ENCODE data around the gene PKN2. TPM values are rescaled to one million over a fixed set of nuclear protein-coding genes. Genes with fewer than 3 reads are reported as not detected.

The PKN2 gene
- total and polyA plus RNA-seq, 2 experiments from 2014 or later, result 14.6 to 29.4 TPM

GRCh38 chr1:88877382-88877825 is 193.3 kb downstream of the PKN2 start:
- peak overlapping the region; percentile 78 for H3K27ac Mint-ChIP-seq
- DNase-seq (ENCODE audit: low spot score) (peak; percentile 71), ATAC-seq (peak; percentile 22; the same call in 1 of the 3 replicates)
- no peaks in the 10 kb centered on the region for H3K9me3 Mint-ChIP-seq
- Histone ChIP-seq H3K4me1 (ENCODE audit: insufficient read depth) (no peaks in the 10 kb centered on the region), H3K4me2 (no peak overlapping the region), H3F3A (replicated peaks; ENCODE audit: low read depth) (no peaks in the 10 kb centered on the region), H3K4me3 (no peak overlapping the region), H4K20me1 (replicated peaks; ENCODE audit: insufficient read depth) (no peaks in the 10 kb centered on the region), H3K79me2 (replicated peaks; ENCODE audit: insufficient read depth) (no peaks in the 10 kb centered on the region; the same call in 1 of the 2 replicates), H3K27me3 (ENCODE audit: insufficient read depth) (no peaks in the 10 kb centered on the region), H3K27ac (ENCODE audit: low read depth) (no peak overlapping the region), H3K9me2 (ENCODE audit: insufficient read depth) (no peaks in the 10 kb centered on the region), H3K36me3 (ENCODE audit: insufficient read depth) (no peaks in the 10 kb centered on the region), H2AFZ (no peak overlapping the region)
- TF ChIP-seq JUNB (IDR thresholded peaks at IDR 0.05; ENCODE audit: unreplicated experiment), result no peak
- peak; percentile 56 to 81 for TF ChIP-seq CTCF (conservative IDR thresholded peaks at IDR 0.05; ENCODE audit: low read depth in 2 of 2)
- H3K4me1 Mint-ChIP-seq, result peaks cover 4% of the 10 kb centered on the region; the same call in 1 of the 3 replicates
- no peaks in the 10 kb centered on the region for H3K36me3 Mint-ChIP-seq (ENCODE audit: low read depth)
- no peaks in the 10 kb centered on the region for H3K27me3 Mint-ChIP-seq (ENCODE audit: insufficient read depth, low read depth, poor library complexity)
- no peak overlapping the region for H3K4me3 Mint-ChIP-seq

GRCh38 chr1:88877911-88878310 is 193.8 kb downstream of the PKN2 start:
- ATAC-seq, result peak; percentile 31; the same call in 1 of the 3 replicates
- no peak for TF ChIP-seq NANOG (IDR thresholded peaks at IDR 0.05; ENCODE audit: borderline replicate concordance)
- TF ChIP-seq ETS1 (IDR thresholded peaks at IDR 0.05), result no peak
- no peak for TF ChIP-seq REST (IDR thresholded peaks at IDR 0.05; ENCODE audit: unreplicated experiment)
- TF ChIP-seq JUNB (IDR thresholded peaks at IDR 0.05; ENCODE audit: unreplicated experiment), result no peak
- TF ChIP-seq STAT1 (IDR thresholded peaks at IDR 0.05; ENCODE audit: unreplicated experiment), result no peak
- TF ChIP-seq EZH2 (IDR thresholded peaks at IDR 0.05; ENCODE audit: low read depth, unreplicated experiment), result no peak
- TF ChIP-seq CTCF (conservative IDR thresholded peaks at IDR 0.05; ENCODE audit: low read depth in 2 of 2), result no peak
- H3K79me2 ChIP-seq (replicated peaks; ENCODE audit: insufficient read depth), result no peaks in the 10 kb centered on the region; the same call in 1 of the 2 replicates

More at GRCh38 chr1:88877911-88878310, 193.8 kb downstream of the PKN2 start:
- no peak overlapping the region for H3K4me2 ChIP-seq
- no peaks in the 10 kb centered on the region for H3K4me1 ChIP-seq (ENCODE audit: insufficient read depth)
- no peaks in the 10 kb centered on the region for H3K9me2 ChIP-seq (ENCODE audit: insufficient read depth)
- no peaks in the 10 kb centered on the region for H3F3A ChIP-seq (replicated peaks; ENCODE audit: low read depth)
- Mint-ChIP-seq H3K27ac (peak overlapping the region; percentile 78), H3K9me3 (no peaks in the 10 kb centered on the region), H3K4me1 (peaks cover 4% of the 10 kb centered on the region; the same call in 1 of the 3 replicates), H3K4me3 (no peak overlapping the region), H3K36me3 (ENCODE audit: low read depth) (no peaks in the 10 kb centered on the region), H3K27me3 (ENCODE audit: insufficient read depth, low read depth, poor library complexity) (no peaks in the 10 kb centered on the region)
- H3K4me3 ChIP-seq, result no peak overlapping the region
- H3K27me3 ChIP-seq (ENCODE audit: insufficient read depth), result no peaks in the 10 kb centered on the region
- DNase-seq (ENCODE audit: low spot score), result no peak
- no peak overlapping the region for H2AFZ ChIP-seq
- no peaks in the 10 kb centered on the region for H4K20me1 ChIP-seq (replicated peaks; ENCODE audit: insufficient read depth)
- 0 out of 2 replicates have a peak overlapping the region, but pooled peaks have one; percentile 12 for H3K27ac ChIP-seq (ENCODE audit: low read depth)
- no peaks in the 10 kb centered on the region for H3K36me3 ChIP-seq (ENCODE audit: insufficient read depth)

All from GM23338 (cell line).